OCI-M1 (cell line): Measurements from ENCODE around the gene SDHB.

Experiments used
- DNase-seq: peaks from one replicate; lab custom pipeline; 2025; lab: John Stamatoyannopoulos, UW

SDHB gene

DNA sequence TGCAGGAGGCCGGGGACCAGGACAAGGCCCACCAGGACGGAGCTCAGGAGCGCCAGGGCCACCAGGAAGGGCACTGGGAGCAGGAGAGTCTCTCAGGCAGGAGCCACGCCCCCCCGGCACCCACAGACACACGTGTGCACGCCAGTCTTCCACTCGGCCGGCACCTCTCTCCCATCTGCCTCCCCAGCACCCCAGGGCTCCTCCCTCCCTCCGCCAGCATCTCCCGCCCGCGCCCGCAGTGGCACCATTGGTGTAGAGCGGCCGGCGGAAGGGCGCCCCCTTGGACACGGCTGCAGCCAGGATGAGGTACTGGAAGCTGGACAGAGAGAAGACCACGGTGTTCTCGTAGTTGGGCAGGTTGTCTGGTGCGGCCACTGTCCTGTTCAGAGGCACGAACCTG is 67.3 kb downstream of the SDHB start:
- no peak for DNase-seq

DNA sequence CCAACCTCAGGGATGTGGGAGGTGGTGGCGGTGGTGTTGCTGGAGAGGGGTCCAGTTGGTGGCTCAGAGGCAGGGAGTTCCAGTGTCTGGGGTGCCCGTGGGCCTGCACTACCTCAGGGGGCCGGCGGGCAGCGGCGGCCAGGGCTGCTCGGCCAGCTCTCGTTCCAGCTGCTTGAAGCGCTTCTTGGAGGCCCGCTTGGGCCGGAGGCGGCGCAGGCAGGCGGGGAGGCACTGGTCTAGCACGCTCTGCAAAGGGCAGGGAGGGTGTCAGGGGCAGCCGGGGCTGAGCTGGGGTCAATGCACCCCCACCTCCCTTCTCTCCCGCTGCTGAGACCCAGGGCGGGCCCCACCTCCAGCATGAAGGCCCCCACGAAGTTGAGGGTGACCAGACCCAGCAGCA is 67.7 kb downstream of the SDHB start:
- no peak for DNase-seq

DNA sequence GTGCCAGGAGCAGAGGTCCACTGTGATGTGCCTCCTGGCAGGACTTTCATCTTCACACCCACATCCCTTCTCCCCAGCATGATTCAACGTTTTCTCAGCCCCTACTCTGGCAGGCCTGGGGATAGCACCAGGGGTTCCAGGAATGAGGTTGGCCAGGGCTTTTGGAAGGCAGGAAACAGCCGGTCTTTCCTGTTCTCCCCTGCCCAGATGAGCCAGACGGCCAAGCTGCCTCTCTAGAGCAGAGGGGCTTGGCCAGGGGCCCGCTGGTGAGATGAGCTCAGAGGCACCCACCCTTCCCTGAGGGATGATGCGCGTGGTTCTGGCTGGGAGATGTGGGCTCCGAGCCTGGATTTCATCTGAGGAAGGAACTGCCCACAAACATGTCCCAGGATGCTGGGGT is 69.1 kb downstream of the SDHB start:
- DNase-seq = no peak

DNA sequence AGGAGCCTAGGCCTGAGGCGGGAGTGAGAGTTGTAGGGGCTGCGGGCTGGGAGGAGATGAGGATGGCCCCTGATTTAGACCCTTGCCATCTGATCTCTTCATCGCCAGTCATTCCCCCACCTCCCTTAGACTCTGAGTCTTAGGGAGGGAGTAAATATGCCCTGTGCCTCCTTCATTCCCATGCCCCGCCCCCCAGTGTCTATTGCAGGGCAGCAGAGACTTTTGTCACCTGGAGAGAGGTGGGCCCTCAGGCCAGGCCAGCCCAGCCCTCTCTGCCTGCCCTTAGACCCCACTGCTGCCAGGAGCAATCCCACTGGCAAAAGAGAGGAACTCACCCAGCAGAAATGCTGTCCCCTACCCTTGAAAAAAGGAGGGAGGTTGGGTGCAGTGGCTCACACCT is 70.2 kb downstream of the SDHB start:
- no peak for DNase-seq

DNA sequence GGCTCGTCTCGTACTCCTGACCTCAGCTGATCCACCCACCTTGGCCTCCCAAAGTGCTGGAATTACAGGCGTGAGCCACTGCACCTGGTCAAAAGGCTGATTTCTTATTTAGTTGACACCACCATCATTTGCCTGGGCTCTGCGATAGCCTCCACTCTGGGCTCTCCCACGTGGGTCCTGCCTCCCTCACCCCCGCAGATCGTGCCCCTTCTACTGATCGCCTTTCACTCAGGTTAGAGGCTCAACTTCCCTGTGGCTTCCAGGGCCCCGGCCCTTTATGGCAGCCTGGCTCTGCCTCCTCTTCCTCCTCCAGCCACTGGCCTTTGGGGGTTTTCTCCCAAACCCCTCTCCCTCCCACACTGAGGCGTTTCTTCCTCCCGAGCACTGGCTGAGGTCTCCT is 70.9 kb downstream of the SDHB start:
- DNase-seq = no peak

DNA sequence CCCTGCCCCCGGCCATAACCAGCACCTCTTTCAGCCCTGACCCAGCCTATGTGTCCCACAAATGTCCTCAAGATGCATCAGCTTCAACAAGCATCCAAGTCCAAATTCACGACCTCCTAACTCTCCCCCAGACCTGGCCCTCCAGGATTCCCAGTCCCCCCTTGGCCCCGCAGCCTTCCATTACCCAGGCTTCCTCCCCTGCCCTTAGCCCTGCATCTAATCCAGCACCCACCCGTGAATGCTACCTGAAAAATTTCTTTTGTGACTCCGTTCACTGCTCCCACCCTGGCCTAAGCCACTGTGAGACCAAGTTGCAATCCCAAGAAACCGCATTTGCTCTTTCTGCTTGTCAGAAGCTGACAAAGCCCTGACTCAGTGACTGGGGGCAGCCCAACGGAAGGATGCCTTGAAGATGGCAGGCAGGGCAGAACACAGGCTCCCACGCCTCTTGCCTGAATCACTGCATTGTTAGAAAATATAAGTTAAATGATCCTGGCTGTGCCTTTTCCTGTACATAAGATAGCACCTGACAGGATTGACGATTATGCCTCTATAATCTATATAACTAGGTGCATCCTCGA is 72.5 kb downstream of the SDHB start:
- DNase-seq = no peak

DNA sequence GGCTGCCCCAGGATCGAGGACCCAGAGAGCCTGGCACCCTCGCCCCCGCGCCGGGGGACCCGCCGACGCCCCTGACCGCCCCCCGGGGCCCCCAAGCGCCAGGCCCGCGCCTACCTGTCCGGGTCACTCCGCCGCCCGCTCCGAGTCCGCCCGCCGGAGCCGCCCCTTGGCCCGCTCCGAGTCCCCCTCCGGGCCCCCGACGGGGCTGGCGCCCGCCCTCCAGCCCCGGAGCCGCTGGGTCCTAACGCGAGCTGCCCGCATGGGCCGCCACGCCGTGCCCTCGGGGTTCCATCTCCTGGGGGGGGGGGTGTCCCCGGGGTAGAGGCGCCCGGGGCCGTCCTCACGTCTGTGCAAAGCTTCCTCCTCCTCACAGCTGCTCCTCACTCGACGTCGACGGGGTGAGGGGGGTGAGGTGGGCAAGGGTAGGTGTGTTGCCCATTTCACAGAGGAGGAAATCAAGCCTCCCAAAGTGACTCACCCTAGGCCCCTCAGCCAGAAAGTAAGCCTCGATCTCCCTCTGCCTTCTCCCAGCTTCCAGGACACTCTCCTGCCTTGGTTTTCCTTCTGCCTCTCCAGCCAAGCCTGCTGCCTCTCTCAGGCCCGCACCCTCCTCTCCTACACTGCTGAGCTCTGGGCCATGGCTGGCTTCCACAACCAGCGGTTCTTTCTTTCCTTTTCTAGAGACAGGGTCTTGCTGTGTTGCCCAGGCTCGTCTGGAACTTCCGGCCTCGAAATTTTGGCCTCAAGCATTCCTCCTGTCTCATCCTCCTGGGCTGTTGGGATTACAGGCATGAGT is 73.2 kb downstream of the SDHB start, which contains the start of gene MFAP2:
Gene MFAP2 (minus strand): TSS at position 148 of the 796 bp plus-strand sequence. CDS start 2,347 bp downstream, outside the sequence.
- DNase-seq = no peak

DNA sequence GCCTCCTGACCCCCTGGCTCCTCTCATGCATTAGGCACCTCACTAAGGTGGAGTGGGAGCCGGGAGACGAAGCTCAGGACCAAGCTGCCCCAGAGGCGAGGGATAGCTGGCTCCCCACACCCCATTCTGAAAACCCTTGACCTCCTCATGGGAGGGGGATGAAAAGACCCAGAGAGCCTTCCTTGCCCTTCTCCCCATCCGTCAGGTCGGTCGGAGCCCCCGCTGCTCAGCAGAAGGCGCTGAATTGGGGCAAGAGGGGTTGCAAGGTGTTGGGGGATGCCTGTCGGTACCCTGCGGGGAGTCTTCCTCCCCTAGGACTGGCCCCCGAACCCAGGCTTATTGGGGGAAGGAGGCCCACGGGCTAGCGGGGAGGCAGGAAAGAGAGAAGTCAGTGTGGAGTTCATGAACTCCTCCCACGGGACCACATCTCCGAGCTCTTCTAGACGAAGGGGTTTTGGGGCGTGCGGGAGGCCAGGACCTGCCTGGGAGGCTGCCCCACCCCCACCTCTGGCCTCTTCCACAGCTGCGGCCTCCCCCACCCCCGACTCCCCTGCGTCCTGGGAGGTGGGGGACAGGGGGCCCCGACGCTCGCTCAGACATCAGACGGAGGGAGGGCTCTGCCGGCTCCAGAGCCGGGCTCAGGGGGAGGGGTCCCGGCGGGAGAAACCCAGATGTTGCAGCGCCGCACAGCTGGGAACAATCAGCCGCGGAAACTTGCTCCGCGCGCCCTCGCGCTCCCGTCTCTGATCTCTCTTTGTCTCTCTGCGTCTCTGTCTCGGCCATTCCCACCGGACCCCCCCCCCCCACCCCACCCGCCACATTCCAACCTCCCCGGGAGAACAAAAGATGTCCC is 74.1 kb downstream of the SDHB start:
- no peak for DNase-seq

DNA sequence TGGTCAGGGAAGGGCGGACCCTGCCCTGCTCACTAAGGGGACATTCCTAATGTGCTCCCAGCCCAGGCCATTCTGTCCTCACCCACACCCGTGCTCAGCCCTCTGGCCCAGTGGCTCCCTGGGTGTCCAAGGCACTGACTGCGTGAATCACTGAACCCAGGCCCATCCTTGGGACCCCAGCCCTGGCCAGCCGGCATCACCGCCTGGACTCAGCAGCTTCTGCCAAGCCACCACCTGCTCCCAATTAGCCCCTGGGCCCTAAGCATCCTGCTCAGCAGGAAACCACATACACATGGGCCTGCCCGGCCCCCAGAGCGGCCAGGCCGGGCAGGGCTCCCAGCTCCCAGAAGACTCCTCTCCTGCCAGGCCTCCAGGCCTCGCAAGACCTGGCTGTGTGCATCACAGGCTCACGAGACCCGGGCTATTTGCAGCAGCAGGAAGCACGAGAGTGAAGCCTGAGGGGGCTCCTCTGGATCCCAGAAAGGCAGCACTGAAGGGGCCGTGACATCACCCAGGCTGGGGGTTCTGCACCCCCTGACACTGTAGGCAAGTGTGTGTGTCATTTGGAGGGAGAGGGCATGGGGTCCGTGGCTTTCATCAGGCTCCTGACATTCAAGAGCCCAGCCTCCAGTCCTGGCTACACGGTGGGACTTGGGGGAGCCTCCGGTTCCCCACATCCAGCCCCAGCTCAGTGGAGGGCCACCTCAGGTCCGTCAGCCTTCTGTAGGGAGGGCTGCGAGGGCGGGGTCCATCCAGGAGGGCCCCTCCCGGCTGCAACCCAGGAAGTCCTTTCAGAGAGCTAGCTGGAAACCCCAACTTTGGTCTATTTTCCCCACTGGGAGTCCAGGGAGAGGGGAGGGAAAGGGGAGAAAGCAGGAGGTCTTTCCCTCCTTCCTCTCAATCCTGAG is 75.0 kb downstream of the SDHB start:
- DNase-seq = no peak

DNA sequence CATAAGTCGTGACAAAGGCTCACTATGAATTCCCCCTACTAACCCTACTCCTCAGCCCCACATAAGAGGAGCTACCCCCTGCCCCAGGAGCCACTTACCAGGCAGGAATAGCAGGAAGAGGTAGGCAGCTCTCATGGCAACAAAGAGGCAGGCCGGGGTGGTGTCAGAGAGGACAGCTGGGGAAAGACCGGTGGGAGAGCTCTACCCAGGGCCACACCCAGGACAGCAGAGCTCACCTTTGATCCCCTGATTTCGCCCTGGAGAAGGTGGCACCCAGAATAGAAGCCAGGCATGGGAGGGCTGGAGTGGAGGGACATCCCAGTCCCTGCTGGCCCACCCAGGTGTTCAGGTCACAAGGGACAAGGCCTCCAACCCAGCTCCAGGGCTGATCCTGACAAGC is 75.7 kb downstream of the SDHB start:
- no peak for DNase-seq

DNA sequence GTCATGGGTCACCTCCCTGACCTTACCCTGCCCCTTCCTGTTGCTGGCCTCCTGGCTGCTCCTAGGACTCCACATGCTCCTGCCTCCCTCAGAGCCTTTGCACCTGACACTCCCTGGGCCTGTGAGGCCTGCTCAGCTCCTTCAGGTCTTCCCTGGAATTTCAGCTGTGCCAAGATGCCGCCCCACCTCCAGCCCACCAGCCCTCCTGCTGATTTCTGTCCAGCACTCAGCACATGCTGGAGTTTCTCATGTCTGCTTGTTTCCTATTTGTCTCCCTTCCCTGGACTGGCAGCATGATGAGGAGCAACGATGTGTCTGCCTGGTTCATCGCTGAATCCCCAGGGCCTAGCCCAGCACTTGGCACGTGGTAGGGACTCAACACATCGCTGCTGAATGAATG is 76.5 kb downstream of the SDHB start:
- no peak for DNase-seq

DNA sequence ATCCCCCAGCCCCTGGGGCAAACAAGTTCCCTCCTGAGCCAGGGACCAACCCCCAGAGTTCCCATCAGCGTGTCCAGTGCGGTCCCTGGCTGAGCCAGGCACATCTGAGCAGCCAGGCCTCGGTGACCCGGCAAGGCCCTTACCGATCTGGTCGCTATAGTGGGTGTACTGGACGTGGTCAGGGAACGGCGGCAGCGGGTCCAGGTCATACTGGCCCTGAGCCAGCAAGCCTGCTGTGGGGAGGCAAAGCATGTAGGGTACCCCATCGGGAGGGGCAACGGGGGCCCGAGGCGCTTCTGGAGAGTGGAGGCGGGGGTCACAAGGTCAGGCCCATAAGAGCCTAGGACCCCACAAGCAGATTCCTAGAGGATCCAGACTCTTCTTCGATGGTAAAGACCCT is 76.9 kb downstream of the SDHB start:
- no peak for DNase-seq

DNA sequence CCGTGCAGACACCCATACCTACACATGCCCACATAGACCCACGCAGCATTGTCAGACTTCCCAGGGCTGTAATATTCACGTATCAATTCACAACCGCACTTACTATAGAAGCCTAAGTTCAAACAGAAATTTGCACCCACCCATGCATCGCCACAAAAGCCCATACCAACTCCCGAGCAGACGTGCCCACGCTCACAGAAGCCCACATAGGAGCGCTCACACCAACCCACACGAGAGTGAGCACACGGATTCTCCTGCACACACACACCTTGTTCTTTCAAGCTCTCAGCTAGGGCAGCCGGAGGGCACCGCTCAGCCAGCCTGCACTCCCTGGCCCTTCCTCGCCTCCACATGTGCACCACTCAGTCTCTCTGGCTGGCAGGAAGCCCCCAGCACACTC is 78.0 kb downstream of the SDHB start:
- DNase-seq = no peak

DNA sequence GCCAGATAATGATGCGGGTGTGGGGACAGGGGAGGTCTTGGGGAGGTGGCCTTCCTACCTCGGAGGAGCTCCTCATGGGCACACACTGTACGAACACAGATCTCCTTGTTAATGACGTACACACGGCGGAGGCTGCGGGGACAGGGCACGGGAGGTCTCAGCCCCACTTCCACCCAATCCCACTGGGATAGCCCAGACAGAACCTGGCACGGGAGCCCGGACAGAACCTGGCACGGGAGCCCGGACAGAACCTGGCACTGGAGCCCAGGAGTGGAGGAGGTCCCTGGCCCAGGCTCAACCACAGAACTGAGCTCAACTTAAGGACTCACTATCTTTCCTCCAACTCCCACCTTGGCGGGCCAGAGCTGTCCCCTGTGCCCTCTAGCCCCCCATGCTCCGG is 78.6 kb downstream of the SDHB start:
- DNase-seq = no peak

DNA sequence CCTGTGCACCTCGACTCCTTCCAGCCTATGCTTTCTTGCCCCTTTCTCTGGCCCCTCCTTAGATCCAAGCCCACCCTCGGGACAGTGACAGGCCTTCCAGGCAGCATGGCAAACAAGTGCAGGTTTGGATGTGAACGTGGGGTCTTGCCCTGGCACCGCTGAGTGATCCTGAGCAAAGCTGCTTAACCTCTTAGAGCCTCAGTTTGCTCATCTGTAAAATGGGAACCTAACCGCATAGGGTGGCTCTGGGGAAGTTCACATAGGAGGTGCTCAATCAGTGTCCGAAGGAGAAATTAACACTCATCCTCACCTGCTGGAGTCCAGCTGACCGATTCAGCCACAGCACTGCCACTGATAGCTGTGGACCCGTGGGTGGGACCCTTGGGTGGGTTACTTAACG is 80.6 kb downstream of the SDHB start:
- DNase-seq = no peak

DNA sequence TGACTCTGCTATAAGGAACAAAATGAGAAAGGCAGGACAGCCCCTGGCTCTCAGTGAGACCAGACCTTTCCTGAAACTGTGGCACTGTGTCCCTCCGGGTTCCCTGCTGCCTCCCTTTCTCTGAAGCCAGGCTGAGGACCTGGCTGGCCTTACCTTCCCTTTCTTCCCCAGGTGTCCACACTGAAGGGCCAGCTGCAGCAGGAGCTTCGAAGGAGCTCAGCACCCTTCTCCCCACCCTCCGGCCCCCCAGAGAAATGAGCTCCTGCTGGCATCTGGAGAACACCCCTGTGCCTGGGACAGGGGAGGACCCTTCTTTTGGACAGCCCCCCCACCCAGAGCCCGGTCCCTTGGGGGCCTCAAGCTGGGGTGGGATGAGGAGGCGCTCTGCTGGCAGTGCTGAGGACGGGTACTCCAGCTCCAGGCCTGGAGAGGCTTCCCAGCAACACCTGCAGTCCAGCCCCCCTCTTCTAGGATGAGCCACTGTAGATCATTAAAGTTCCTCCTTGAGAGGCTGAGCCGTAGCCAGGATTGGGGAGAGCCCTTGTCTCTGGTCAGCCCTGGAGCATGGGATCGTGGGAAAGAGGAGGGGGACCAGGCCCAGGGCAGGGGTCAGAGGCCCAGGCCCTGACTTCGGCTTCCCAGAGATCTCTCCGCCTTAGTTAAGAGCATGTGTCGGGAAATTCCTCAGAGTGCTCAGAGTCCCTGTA is 81.5 kb downstream of the SDHB start:
- no peak for DNase-seq

DNA sequence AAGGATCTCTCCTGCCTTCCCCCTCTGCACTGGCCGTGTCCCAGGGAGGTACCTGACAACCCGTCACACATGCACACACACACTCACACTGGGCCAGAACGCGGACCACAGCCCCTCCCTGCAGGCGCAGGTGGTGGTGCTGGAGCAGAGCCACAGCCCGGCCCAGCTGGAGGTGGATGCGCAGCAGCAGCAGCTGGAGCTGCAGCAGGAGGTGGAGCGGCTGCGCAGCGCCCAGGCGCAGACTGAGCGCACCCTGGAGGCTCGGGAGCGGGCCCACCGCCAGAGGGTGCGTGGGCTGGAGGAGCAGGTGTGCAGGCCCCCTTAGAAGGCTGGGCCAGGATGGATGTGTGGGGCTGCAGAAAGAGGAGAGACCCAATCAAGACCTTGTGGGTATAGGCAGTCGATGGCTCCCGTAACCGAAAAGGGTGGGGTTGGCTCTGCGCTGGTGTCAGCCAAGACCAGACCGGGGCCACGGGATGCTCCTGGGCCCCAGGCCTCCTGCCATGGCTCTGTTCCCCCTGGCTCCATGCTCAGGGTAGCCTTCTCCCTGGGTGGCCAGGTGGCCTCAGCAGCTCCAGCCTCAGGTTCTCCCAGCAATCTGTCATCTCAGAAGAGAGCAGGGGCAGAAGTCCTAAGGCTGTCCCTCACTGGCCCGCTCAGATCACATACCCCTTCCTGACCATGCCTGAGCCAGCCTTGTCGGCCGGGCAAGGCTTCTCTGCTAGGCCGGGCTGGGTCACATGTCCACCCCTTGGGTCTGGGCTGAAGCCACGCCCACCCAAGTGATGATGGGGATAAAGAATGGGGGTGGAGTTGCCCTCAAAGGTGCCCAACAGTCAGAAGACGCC is 82.3 kb downstream of the SDHB start:
- DNase-seq = peak; percentile 36

DNA sequence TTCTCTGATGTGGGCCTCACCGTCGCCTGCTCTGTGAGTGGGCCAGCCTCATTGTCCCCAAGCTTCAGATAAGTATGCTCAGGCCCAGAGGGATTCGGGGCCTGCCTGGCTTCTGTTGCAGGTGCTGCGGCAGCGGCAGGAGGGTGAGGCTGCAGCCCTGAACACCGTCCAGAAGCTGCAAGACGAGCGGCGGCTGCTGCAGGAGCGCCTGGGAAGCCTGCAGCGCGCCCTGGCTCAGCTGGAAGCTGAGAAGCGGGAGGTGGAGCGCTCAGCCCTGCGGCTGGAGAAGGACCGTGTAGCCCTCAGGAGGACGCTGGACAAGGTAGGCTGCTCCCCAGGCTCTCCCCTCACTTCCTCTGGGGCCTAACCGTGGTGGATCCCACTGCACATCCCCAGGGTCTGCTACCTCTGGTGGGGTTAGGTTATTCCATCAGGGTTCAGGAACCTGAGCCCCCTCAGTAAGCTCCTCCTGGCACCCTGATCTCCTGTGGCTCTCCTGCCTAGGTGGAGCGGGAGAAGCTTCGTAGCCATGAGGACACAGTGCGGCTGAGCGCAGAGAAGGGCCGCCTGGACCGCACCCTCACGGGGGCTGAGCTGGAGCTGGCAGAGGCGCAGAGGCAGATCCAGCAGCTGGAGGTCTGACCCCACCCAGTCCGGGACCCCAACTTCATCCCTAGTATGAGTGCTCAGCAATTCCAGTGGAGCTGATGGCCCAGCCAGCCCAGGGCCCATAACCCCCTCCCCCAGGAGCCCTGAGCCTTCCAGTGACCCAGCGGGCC is 83.5 kb downstream of the SDHB start:
- no peak for DNase-seq

DNA sequence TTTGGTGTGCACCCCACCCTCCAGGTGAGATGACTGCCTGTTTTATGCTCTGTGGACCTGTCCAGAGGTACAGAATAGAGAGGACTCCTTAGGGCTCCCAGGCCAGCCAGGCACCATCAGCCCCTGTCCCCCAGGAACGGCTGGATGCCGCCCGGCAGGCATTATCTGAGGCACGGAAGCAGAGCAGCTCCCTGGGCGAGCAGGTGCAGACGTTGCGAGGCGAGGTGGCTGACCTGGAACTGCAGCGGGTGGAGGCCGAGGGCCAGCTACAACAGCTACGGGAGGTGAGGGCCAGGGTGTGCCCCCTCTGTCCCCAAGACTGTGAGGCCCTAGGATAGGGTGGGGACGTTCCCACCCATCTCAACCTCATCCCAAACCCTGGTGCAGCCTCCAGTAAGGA is 84.2 kb downstream of the SDHB start:
- no peak for DNase-seq
